H9 (cell line): Measurements from ENCODE around the gene DIRAS3. TPM values are rescaled to one million over a fixed set of nuclear protein-coding genes. Genes with fewer than 3 reads are reported as not detected.

ENCODE experiments used
- DNase-seq: peaks from one replicate; pipeline ENCODE4 v3.0.0-alpha.2; 2017
- H2AFZ ChIP-seq: one replicate; pipeline ENCODE4 v1.6.1; 2013; ENCODE audit warnings: mild to moderate bottlenecking, low read length, control low read depth, moderate library complexity
- H2AK5ac ChIP-seq: 2 replicates; pipeline ENCODE4 v1.6.1; 2013; ENCODE audit warnings: low read length, control low read depth, mixed read lengths; ENCODE audit not compliant: insufficient read length
- H2BK120ac ChIP-seq: one replicate; pipeline ENCODE4 v1.6.1; 2013; ENCODE audit warnings: low read depth, mild to moderate bottlenecking, low read length, control low read depth, inconsistent platforms; ENCODE audit not compliant: poor library complexity, severe bottlenecking
- H2BK12ac ChIP-seq: 2 replicates; pipeline ENCODE4 v1.6.1; 2013; ENCODE audit warnings: low read length, control low read depth, mixed read lengths, low read depth; ENCODE audit not compliant: insufficient read length
- H2BK15ac ChIP-seq: 2 replicates; pipeline ENCODE4 v1.6.1; 2013; ENCODE audit warnings: low read depth, low read length, control low read depth
- H2BK20ac ChIP-seq: one replicate; pipeline ENCODE4 v1.6.1; 2013; ENCODE audit warnings: low read depth, mild to moderate bottlenecking, low read length, control low read depth, inconsistent platforms; ENCODE audit not compliant: poor library complexity, severe bottlenecking
- H2BK5ac ChIP-seq: 2 replicates; pipeline ENCODE4 v1.6.1; 2013; ENCODE audit warnings: low read length, control low read depth, mixed read lengths; ENCODE audit not compliant: insufficient read length
- H3K14ac ChIP-seq: 2 replicates; pipeline ENCODE4 v1.6.1; 2013; ENCODE audit warnings: low read length, control low read depth; ENCODE audit not compliant: insufficient read depth
- H3K18ac ChIP-seq: 2 replicates; pipeline ENCODE4 v1.6.1; 2013; ENCODE audit warnings: low read depth, mild to moderate bottlenecking, mixed read lengths, low read length, control low read depth; ENCODE audit not compliant: insufficient read length
- H3K23ac ChIP-seq: 2 replicates; pipeline ENCODE4 v1.6.1; 2013; ENCODE audit warnings: low read length, control low read depth, mixed read lengths, low read depth; ENCODE audit not compliant: insufficient read length
- H3K23me2 ChIP-seq: 2 replicates; pipeline ENCODE4 v1.6.1; 2013; ENCODE audit warnings: low read depth, mild to moderate bottlenecking, mixed read lengths, low read length, control low read depth; ENCODE audit not compliant: insufficient read length, poor library complexity, severe bottlenecking
- H3K27ac ChIP-seq: 2 replicates; pipeline ENCODE4 v1.5.1; 2013; ENCODE audit warnings: low read length, control low read depth, mixed read lengths, low read depth; ENCODE audit not compliant: insufficient read length
- H3K27me3 ChIP-seq: 2 replicates; pipeline ENCODE4 v1.6.1; 2013; ENCODE audit warnings: low read length, control low read depth, inconsistent platforms; ENCODE audit not compliant: insufficient read depth
- H3K4ac ChIP-seq: 2 replicates; pipeline ENCODE4 v1.6.1; 2013; ENCODE audit warnings: low read depth, mild to moderate bottlenecking, control low read depth, inconsistent platforms, low read length, moderate library complexity
- H3K4me1 ChIP-seq: 2 replicates; pipeline ENCODE4 v1.6.1; 2013; ENCODE audit warnings: low read length, control low read depth, inconsistent platforms; ENCODE audit not compliant: insufficient read depth
- H3K4me2 ChIP-seq: 2 replicates; pipeline ENCODE4 v1.6.1; 2013; ENCODE audit warnings: low read length, control low read depth, mixed read lengths; ENCODE audit not compliant: insufficient read length, insufficient read depth
- H3K56ac ChIP-seq: 2 replicates; pipeline ENCODE4 v1.6.1; 2013; ENCODE audit warnings: low read depth, mild to moderate bottlenecking, mixed read lengths, low read length, control low read depth; ENCODE audit not compliant: insufficient read length
- H3K79me1 ChIP-seq: 2 replicates; pipeline ENCODE4 v1.6.1; 2013; ENCODE audit warnings: low read depth, mild to moderate bottlenecking, moderate library complexity, low read length, control low read depth, inconsistent platforms; ENCODE audit not compliant: insufficient read depth, poor library complexity, severe bottlenecking
- H3K79me2 ChIP-seq: 2 replicates; pipeline ENCODE4 v1.6.1; 2013; ENCODE audit warnings: low read length, control low read depth, inconsistent platforms; ENCODE audit not compliant: insufficient read depth
- H3K9ac ChIP-seq: 2 replicates; pipeline ENCODE4 v1.6.1; 2013; ENCODE audit warnings: low read length, control low read depth, mixed read lengths; ENCODE audit not compliant: insufficient read length; ENCODE audit errors: extremely low read depth
- H3K9me3 ChIP-seq: one replicate; pipeline ENCODE4 v1.6.1; 2013; ENCODE audit warnings: low read depth, low read length, inconsistent platforms; ENCODE audit not compliant: control insufficient read depth
- H3T11ph ChIP-seq: one replicate; pipeline ENCODE4 v1.6.1; 2013; ENCODE audit warnings: mild to moderate bottlenecking, low read length, control low read depth, inconsistent platforms
- H4K20me1 ChIP-seq: one replicate; pipeline ENCODE4 v1.6.1; 2013; ENCODE audit not compliant: control insufficient read depth, insufficient read length, insufficient read depth
- H4K5ac ChIP-seq: 2 replicates; pipeline ENCODE4 v1.6.1; 2013; ENCODE audit warnings: low read depth, mild to moderate bottlenecking, mixed read lengths, low read length, control low read depth; ENCODE audit not compliant: insufficient read length
- H4K8ac ChIP-seq: replicated peaks from 2 replicates; pipeline ENCODE4 v1.6.1; 2013; ENCODE audit warnings: low read length, control low read depth, mixed read lengths, low read depth; ENCODE audit not compliant: insufficient read length
- H4K91ac ChIP-seq: 2 replicates; pipeline ENCODE4 v1.6.1; 2013; ENCODE audit warnings: low read depth, mild to moderate bottlenecking, moderate library complexity, mixed read lengths, low read length, control low read depth; ENCODE audit not compliant: insufficient read length
- H3K27ac Mint-ChIP-seq, 3 experiments: 2 replicates in 2 of 3; 3 replicates in 1 of 3; pipeline ENCODE4 v1.8.0; 2020 to 2021; ENCODE audit warnings: mixed read lengths in 3 of 3, mild to moderate bottlenecking in 1 of 3, moderate library complexity in 1 of 3
- H3K27me3 Mint-ChIP-seq: 2 replicates; pipeline ENCODE4 v1.8.0; 2021; ENCODE audit warnings: low read depth, mild to moderate bottlenecking, moderate library complexity, mixed read lengths
- H3K36me3 Mint-ChIP-seq, 3 experiments: 2 replicates in 2 of 3; 3 replicates in 1 of 3; pipeline ENCODE4 v1.8.0; 2020 to 2021; ENCODE audit warnings: low read depth in 3 of 3, mixed read lengths in 3 of 3; ENCODE audit not compliant: insufficient read depth in 1 of 3
- H3K4me1 Mint-ChIP-seq, 2 experiments: 2 replicates each; pipeline ENCODE4 v1.8.0; 2020; ENCODE audit warnings: mixed read lengths in 2 of 2
- H3K4me3 Mint-ChIP-seq, 2 experiments: 2 replicates in 1 of 2; 3 replicates in 1 of 2; pipeline ENCODE4 v1.8.0; 2020 to 2021; ENCODE audit warnings: mild to moderate bottlenecking in 2 of 2, mixed read lengths in 2 of 2, moderate library complexity in 1 of 2
- H3K9me3 Mint-ChIP-seq, 2 experiments: 2 replicates in 1 of 2; 3 replicates in 1 of 2; pipeline ENCODE4 v1.8.0; 2020; ENCODE audit warnings: mild to moderate bottlenecking in 2 of 2, mixed read lengths in 2 of 2, moderate library complexity in 1 of 2
- WGBS: extraction: QIAGEN DNeasy Blood & Tissue Kit; methylation state at CpG from one replicate; pipeline ENCODE4 v1.1.7; 2013; ENCODE audit warnings: missing lambda C conversion rate, low lambda C conversion rate, mixed read lengths; ENCODE audit not compliant: insufficient read length; ENCODE audit errors: extremely low coverage; 5-methylcytosine and 5-hydroxymethylcytosine counted together
- total RNA-seq: library from RNA; stranded (reverse); gene quantifications from 2 replicates; pipeline ENCODE4 v1.2.1, GENCODE V29; 2021
- TF ChIP-seq, protein P1 (sequence below): fragments of 200-600 bp; sonication (generic); conservative IDR thresholded peaks from 3 replicates; pipeline ENCODE4 v1.8.0; 2021; ENCODE audit warnings: antibody characterized with exemption, mild to moderate bottlenecking

The DIRAS3 gene
- total RNA-seq, 1 experiment from 2014 or later = not detected

DNA sequence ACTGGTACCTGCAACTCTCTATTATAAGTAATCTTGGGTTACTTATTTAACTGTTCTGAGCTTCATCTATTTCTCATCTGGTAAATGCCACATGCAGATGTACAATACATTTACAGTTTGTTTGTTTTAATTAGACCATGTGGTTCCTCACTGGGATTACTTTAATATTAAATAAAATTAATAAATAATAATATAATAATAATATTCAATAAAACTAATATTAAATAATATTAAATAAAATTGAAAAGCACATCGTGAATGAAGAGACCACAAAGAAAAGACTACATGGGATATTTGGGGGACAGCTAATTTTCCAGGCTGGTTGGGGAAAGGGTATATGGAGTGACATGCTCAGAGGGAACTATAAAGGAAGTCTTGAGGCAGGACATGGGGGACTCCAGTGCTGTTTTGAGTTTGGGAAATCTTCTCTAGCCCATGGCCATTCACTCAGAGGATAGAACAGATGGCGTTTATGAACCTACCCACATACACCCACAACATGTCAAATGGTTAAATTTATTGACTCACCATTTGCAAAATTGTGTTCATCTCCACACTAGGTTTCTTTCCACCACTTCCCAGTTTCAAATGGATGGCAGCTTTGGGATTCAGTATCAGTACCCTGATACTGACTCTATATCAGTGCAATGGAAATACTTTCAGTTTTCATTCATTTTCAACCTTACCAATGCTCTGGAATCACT is 25.6 kb downstream of the DIRAS3 start:
- Histone ChIP-seq H3K79me1 (no peaks in the 10 kb centered on the region), H4K91ac (no peak overlapping the region), H3K27me3 (no peaks in the 10 kb centered on the region), H3K27ac (no peak overlapping the region), H3K4me2 (no peak overlapping the region), H4K20me1 (no peaks in the 10 kb centered on the region), H3K79me2 (no peaks in the 10 kb centered on the region), H2BK12ac (no peak overlapping the region), H3K9ac (no peak overlapping the region), H3K23ac (no peak overlapping the region), H3K56ac (no peak overlapping the region), H2AFZ (no peak overlapping the region), H3K18ac (no peak overlapping the region), H3K4me1 (peaks cover 6% of the 10 kb centered on the region; the same call in 1 of the 2 replicates), H3K23me2 (no peaks in the 10 kb centered on the region), H4K8ac (no peak overlapping the region), H2BK20ac (no peak overlapping the region), H4K5ac (no peak overlapping the region), H2BK5ac (no peak overlapping the region), H2BK120ac (no peak overlapping the region), H3K14ac (no peak overlapping the region), H3K4ac (no peak overlapping the region), H3K9me3 (no peaks in the 10 kb centered on the region), H3T11ph (no peak overlapping the region), H2BK15ac (no peak overlapping the region), H2AK5ac (no peak overlapping the region)
- Mint-ChIP-seq H3K9me3 (no peaks in the 10 kb centered on the region), H3K27ac (no peak overlapping the region), H3K27me3 (no peaks in the 10 kb centered on the region), H3K36me3 (no peaks in the 10 kb centered on the region), H3K4me3 (no peak overlapping the region), H3K4me1 (peaks cover 6 to 9% of the 10 kb centered on the region in 2 experiments)
- DNase-seq = no peak
- WGBS = no CpG with 5 or more reads among the region's 2 CpGs
- TF ChIP-seq, protein P1, sequence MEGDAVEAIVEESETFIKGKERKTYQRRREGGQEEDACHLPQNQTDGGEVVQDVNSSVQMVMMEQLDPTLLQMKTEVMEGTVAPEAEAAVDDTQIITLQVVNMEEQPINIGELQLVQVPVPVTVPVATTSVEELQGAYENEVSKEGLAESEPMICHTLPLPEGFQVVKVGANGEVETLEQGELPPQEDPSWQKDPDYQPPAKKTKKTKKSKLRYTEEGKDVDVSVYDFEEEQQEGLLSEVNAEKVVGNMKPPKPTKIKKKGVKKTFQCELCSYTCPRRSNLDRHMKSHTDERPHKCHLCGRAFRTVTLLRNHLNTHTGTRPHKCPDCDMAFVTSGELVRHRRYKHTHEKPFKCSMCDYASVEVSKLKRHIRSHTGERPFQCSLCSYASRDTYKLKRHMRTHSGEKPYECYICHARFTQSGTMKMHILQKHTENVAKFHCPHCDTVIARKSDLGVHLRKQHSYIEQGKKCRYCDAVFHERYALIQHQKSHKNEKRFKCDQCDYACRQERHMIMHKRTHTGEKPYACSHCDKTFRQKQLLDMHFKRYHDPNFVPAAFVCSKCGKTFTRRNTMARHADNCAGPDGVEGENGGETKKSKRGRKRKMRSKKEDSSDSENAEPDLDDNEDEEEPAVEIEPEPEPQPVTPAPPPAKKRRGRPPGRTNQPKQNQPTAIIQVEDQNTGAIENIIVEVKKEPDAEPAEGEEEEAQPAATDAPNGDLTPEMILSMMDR = no peak
